KOPT-K1 (cell line): ENCODE measurements around the gene MGST2.

Source experiments
- H3K27ac ChIP-seq: fragments of 200-600 bp; sonication (generic); 2 replicates; pipeline ENCODE4 v1.5.1; 2016; ENCODE audit warnings: antibody characterized with exemption, mild to moderate bottlenecking, low read depth, low read length; ENCODE audit not compliant: poor library complexity, severe bottlenecking
- H3K36me3 ChIP-seq: fragments of 200-600 bp; sonication (generic); 2 replicates; pipeline ENCODE4 v1.5.1; 2017; ENCODE audit warnings: antibody characterized with exemption, mild to moderate bottlenecking, low read length, moderate library complexity; ENCODE audit not compliant: insufficient read depth
- H3K9me3 ChIP-seq: fragments of 200-600 bp; sonication (generic); 2 replicates; pipeline ENCODE4 v1.5.1; 2017; ENCODE audit warnings: antibody characterized with exemption, low read length, mild to moderate bottlenecking; ENCODE audit not compliant: insufficient read depth, poor library complexity, severe bottlenecking

The MGST2 gene

GRCh38 chr4:139746431-139747171 is 81.0 kb downstream of the MGST2 start:
- Histone ChIP-seq H3K36me3 (no peaks in the 10 kb centered on the region), H3K9me3 (no peaks in the 10 kb centered on the region), H3K27ac (no peak overlapping the region)

DNA sequence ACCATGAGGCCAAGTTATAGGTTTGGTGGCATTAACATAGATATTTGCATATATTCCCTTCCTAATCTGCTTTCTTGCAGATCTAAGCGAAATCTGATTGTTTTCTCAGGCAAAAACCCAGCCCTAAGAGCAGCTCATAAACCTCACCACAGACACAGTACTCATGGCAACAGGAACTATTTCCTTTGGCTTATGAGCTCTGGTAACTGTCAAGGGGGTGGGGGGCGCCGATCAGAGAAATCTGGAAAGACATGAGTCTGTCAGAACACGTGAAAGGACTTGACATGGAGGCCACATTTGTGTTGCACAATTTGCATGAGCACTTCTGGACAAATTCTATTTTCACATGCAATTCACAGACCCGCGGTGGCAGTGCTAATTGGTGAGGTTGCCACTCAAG is 83.7 kb downstream of the MGST2 start:
- H3K27ac ChIP-seq: no peak overlapping the region
- no peaks in the 10 kb centered on the region for H3K9me3 ChIP-seq
- no peaks in the 10 kb centered on the region for H3K36me3 ChIP-seq

- no peak overlapping the region for H3K27ac ChIP-seq
- H3K36me3 ChIP-seq: no peaks in the 10 kb centered on the region
- H3K9me3 ChIP-seq: no peaks in the 10 kb centered on the region
These were observed 84.3 kb downstream of the MGST2 start for GRCh38 chr4:139749835-139750498.

DNA sequence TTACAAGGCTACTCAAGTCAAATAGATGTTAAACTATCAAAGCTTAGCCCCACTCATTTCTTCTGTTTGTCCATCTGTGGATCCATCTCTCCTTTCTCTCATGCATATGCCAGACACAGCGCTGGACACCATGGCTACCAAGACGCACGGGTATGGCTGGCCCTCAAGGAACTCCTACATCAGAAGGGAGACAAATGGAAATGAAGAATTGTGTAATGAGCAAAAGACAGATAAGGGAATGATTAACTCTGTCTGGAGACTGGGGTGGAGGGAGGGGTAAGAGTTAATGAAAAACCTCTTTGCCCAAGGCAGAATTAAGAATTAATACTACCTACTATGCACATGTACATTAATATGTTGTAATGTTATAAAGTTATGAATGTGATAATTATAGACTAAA is 88.1 kb downstream of the MGST2 start:
- no peaks in the 10 kb centered on the region for H3K9me3 ChIP-seq
- no peak overlapping the region for H3K27ac ChIP-seq
- H3K36me3 ChIP-seq: no peaks in the 10 kb centered on the region
